DMS 273 (cell line): ENCODE measurements around the gene TM9SF3.
"Not testable (repeated sequence)": the region's sequence is repeated elsewhere in the genome, so short reads cannot be mapped to it uniquely, and the experiment has no call there.

ENCODE experiments used
- DNase-seq: peaks from one replicate; lab custom pipeline; 2025; ENCODE audit not compliant: unreplicated experiment; lab: John Stamatoyannopoulos, UW

TM9SF3 gene

DNA sequence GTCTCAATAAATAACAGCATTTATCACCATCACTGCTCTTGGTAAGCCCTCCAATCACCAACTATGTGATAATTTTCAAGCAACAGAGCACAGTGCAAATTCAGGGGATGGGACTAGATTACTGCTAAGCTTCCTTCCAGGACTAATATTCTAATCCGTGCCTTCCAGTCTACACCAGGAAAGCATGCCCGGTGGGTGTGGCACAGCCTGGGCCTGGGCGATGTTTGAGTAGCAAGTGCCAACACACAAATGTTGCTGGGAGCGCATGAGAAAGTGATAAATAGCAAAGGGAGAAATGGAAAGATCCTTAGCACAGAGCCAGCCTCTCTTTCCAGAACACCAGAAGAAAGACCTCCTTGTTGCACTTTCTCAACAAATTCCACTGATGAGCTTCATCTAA, 13.5 kb upstream of the TM9SF3 start:
- no peak for DNase-seq

DNA sequence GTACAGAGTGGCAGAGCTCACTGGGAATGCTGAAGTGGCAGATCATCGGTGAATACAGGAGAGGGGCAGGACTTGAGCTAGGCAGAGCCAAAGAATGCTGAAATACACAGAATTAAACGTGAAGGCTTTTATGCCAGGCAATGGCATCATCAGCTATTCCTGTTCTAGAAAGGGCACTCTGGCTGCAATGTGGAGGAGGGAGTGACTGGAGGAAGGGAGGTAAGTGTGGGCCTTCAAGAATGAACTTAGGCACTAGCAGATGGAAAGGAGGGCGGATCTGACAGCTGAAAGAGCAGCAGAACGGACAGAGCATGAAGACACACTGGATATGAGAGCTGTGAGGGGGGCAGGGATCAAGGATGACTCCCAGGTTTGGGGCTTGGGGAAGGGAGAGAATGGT, 12.0 kb upstream of the TM9SF3 start:
- no peak for DNase-seq

DNA sequence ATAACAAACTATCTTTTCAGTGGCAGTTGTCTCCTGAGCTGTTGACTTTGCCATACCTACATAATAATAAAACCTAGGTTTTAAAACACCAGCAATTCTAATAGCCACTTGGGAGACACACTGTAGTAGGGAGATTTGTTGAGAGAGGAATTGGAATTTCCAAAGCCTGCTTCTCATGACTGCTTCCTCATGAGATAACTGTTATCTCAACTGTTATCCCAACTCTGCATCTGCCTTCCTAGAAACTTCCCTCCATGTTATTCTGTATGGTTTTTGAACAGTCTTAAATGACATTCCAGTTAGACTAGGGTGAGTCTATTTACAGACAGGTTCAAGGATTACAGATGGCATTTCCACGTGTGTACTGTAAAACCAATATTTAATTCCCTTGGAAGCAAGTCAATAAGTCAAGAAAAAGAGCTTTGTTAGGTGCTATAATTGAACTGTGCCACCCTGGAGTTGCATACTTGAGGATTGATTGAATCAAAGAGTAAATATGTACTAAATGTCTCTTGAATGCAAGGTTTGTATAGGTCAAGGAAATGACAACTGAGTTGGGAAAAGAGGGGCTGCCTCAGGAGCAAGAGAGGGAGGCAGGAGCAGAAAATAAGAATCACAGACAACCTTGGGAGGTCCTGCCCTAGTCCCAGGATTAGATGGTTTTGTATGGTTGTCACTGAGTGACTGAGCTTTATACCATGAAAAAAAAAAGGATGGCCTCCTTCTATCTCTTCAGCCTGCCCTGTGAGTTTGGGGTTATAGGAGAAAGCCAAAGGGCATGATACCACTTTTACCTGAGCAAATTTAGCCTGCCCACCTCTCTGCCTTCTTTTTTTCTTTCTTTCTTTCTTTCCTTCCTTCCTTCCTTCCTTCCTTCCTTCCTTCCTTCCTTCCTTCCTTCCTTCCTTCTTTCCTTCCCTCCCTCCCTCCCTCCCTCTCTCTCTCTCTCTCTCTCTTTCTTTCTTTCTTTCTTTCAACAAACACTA, 9.9 kb upstream of the TM9SF3 start:
- no peak for DNase-seq

DNA sequence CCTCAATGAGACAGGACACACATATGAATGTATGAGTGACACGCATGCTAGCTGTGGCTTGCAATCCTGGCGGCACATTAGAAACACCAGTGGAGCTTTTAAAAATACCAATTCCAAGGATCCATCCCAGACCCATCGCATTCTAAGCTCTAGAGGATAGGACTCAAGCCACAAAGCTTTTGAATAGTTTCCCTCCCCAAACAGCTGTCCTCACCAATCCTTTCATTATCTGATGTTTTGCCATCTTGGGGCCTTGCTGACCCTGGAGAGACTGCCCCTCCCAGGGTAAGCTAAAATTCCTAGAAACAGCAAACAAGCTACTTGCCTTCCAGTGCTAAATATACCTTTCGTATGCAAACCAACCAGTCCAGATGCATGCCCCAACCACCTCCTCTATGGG, 8.9 kb upstream of the TM9SF3 start:
- DNase-seq, result no peak

DNA sequence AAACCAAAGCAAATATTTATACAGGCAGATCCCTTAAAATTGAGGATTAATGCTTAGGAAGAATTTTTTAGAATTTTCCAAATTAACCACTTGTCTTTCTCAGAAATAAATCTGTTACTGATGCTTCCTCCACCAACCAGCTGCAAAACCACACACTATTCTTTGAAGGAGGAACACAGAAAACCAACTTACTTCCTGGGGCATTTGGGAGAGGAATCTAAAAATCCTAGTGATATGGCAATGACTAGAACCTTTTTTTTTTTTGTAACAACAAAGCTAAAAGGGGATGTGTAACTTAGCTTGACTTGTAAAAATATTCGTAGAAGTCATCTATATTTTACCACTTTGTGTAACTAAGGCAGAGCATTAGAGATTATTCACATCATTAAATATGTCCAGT, 5.1 kb upstream of the TM9SF3 start:
- DNase-seq, result no peak

DNA sequence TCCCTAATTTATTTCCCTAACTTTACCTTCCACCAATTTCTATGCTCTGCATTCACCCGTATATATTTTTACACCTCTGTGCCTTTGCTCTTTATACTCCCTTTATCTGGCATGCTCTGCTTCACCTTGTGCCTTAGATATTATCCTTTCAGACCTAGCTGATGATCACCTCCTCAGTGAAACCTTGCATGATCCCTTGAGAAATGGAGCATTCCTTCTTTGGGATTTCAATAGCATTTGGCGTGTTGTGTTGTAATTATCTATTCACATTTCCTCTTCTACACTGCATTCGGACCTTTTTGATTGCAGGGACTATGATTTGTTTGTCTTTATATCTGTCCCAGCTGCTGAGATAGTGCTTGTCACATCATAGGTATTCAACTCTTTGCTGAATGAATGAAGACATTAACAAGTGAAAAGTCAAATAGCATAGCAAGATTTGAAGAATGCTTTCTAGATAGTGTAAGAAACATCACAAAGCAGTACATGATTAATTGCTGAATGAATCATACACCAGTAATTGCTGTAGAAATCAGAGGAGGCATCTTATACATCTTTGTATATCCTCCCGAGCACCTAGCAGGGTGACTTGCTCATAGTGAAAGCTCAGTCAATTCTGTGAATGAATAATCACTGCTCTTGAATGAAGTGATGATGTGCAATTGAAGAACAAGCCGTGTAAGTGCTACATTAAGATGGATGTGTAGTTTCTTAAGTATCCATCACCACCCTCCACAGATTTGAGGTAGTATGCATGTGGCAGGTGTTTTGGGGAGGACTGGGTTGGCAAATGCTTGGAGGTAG, 2.0 kb upstream of the TM9SF3 start:
- DNase-seq, result no peak

DNA sequence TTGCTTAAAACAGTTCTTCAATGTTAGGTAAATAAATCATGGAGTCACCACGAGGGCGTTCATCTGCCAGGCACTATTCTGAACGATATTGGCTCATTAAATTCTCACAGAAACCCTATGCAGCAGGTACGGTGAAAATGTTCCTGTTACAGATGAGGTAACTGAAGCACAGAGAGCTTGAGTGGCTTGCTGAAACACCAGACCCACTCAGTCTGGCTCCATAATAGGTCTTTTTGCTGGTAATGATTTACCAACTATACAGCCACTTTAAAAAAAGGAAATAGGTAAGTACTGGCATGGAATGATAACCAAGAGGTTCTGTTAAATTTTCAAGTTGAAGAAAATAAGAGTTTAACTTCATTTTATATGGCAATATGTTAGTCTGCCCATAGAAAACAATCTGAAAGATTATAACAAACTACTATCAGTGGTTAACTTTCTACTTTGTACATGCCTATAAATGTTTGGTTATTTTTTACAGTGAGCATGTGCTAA, 1.3 kb upstream of the TM9SF3 start:
- DNase-seq, result peak; percentile 46

DNA sequence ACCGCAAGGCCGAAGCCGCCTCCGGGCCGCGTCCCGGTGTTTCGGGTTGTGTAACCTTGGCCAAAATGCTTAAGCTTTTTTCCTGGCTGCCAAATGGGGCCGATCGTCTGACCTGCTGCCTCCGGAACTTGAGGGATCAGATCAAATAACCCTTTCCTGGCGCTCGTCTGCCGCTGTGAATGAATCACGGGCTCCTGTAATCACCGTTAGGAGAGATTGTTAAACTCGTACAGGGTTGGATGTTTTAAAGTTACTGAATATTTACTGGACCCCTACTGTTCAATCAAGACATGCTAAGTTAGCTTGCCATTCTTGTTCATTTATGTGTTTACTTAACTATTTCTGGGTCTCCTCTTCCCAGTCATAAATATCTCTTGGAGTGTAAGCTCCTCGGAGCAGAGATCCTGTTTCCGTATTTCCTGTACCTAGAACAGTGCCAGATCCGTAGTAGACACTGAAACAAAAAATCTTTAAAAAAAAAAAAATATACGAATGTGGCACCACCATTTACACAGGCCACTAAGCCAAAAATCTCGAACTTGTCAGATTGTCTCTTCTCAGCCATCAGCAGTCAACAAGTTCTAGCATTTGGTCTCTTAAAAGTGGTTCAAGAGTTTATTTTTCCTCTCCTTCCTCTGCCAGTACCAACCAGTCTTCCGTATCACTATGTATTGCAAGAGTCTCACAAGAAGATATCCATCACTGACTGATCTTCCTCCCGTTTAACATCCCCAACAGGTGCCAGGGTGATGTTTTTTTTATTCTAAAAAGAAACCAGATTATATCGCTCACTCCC, 650 bp upstream of the TM9SF3 start:
- peak; percentile 86 for DNase-seq

DNA sequence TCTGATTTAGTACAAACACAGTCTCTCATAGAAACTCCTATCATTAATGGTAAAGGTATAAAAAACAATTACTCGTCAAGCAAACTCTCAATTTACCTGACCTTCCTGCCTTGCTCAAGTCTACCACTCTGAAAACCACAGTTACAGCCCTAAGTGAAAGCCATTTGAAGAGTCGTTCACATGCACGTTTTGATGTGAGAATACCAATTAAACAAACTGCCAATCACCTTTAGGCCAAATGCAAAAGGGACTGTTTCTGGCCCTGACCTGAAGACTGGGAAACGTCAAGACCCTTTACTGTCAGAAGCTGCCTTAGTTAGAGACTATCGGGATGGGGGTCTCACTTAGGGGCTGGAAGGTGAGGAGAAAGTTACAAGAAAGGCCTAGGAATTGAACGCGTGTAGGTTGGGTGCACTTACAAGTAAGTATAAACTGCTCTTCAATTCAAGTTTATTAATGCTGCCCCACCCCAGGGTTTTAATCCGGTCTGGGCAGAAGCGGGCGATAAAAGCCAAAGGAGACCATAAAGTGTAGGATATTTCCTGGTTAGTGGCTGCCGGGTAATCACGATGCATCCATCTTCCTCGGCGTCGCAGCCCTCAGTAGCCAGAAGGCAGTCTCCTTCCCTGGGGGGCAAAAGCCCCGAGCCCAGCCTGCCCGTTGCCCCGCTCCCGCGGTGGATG, 935 bp downstream of the TM9SF3 start:
- peak; percentile 18 for DNase-seq

DNA sequence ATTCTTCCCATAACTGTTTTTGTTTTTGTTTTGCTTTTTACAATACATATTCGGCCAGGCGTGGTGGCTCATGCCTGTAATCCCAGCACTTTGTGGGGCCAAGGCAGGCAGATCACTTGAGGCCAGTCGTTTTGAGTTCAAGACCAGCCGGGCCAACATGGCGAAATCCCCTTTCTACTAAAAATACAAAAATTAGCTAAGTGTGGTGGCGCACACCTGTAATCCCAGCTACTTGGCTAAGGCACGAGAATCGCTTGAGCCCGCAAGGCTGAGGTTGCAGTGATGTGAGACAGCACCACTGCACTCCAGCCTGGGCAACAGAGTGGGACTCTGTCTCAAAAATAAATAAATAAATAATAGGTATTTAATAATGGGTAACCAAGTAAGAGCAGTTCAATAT, 2.3 kb downstream of the TM9SF3 start:
- DNase-seq, result no peak

DNA sequence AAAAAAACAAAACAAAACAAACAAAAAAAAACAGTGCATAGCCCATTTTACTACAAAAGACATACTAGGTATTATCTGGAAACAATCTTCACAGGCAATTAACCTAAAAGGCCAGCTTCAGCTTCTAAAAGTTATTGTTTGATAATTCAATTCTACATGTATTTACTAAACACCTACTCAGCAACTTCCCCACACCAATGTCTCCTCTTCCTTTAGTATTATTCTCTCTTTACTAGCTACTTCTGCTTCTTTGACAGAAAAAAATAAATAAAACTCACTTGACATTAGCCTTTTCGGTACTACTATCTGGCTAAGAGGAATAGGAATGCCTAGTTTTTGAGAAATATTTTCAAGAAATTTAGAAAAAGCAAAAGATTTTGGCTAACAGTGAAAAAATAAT, 2.8 kb downstream of the TM9SF3 start:
- no peak for DNase-seq

DNA sequence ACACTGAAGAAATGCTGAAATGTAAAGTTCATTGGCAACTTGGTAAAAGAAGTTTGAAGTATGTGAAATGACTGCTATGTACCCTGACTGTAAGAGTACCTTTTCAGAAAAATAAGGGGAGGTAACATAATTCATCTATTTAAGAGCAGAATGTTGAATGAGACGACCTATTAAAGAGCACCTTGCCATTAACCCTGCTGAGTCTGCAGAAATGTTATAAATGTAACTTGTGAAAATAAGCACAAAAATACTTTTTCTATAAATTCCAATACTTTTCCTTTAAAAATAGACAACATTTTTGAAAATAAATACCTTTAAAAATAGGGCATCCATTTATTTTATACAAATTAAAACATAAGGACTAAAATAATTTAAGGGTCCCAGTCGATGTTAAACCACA, 7.7 kb downstream of the TM9SF3 start:
- no peak for DNase-seq

DNA sequence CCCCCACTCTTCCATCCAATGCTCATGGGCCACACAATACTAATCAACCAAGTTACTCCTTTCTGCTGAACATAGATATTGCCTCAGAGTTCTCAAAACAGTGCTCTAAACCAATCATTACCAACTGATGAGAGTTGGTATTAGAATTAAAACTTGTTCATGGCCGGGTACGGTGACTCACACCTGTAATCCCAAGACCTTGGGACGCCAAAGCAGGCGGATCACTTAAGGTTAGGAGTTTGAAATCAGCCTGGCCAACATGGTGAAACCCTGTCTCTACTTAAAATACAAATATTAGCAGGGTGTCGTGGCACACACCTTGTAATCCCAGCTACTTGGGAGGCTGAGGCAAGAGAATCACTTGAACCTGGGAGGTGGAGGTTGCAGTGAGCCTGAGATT, 8.2 kb downstream of the TM9SF3 start:
- DNase-seq, result no peak

DNA sequence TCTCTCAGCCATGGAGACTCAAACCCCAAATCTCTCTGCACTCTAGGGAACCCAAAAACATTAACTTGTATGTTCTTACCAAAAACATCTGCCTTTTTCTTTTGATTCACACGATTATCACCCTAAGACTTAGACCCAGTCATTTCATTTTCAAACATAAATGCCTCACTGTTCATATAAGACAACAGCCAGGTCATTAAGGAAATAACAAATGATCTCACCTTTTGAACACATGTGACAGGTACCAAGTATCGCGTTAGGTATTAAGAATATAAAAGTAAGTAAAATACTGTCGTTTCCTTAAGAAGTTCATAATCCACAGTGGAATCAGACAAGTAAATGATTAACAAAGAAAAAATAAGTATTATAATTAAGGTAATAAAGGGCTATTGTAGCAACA, 8.8 kb downstream of the TM9SF3 start:
- no peak for DNase-seq

DNA sequence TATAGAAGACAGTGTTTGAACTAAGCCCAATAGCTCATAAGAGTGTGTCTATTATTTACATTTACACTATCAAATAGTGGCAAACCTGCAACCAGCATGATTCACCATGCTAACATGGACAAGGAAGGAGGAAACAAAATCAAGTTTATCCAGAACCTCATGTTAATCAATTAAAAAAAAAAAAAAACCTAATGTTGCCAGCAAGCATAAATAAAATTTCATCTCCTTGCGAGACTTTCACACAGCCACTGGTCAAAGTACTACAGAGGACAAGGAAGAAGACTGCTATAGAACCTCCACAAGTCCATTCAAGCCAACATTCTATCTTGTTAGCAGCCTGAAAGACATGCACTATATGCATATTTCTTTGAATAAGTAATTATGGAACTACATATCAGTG, 9.7 kb downstream of the TM9SF3 start:
- DNase-seq, result no peak

DNA sequence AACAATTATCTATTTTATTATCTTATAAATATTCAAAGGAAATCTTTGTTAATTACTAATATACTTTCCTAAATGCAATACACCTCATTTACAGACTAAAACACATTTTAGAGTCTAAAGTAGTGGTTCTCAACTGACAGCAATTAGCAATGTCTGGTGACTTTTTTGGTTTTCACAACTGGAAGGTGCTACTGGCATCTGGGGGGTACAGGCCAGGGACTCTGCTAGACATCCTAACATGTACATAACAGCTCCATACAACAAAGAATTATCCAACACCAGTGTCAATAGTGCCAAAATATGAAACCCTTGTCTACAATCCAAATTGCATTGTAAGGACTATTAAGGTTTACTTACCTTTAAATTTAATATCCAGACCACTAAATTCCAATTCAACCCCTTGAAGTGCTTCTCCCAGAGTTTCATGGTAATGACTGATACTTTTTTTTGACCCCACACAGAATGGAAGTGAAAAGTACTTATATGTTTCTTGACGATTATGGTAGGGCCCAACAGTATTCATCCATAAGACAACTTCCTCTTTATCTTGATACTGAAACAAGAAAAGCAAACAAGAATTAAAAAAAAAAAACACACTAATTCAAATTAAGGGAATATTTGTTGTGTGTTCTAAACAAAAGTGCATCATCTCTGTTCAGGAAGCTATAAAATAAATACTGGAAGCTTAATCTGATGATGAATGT, 10.4 kb downstream of the TM9SF3 start:
- no peak for DNase-seq

DNA sequence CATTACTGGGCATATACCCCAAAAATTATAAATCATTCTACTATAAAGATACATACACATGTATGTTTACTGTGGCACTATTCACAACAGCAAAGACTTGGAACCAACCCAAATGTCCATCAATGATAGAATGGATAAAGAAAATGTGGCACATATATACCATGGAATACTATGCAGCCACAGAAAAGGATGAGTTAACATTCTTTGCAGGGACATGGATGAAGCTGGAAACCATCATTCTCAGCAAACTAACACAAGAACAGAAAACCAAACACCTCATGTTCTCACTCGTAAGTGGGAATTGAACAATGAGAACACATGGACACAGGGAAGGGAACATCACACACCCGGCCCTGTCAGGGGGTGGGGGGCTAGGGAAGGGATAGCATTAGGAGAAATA, 12.2 kb downstream of the TM9SF3 start:
- not testable (repeated sequence) for DNase-seq

DNA sequence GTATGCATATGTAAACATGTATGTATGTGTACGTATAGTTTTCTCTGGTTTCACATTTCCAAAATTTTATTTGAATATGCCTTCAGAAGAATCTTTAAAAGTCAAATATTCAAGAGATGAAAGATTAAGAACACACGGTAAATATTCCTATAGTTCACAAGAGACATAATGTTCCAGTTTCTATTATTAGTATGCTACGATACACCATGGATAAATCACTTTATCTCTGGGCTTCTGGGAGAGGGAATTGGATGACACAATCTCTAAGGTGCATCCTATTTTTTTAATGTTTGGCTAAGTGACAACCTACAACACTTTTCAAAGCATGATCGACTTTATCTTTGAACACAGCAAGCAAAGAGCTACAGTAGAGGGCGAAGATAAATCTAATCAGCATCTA, 13.8 kb downstream of the TM9SF3 start:
- DNase-seq, result no peak

DNA sequence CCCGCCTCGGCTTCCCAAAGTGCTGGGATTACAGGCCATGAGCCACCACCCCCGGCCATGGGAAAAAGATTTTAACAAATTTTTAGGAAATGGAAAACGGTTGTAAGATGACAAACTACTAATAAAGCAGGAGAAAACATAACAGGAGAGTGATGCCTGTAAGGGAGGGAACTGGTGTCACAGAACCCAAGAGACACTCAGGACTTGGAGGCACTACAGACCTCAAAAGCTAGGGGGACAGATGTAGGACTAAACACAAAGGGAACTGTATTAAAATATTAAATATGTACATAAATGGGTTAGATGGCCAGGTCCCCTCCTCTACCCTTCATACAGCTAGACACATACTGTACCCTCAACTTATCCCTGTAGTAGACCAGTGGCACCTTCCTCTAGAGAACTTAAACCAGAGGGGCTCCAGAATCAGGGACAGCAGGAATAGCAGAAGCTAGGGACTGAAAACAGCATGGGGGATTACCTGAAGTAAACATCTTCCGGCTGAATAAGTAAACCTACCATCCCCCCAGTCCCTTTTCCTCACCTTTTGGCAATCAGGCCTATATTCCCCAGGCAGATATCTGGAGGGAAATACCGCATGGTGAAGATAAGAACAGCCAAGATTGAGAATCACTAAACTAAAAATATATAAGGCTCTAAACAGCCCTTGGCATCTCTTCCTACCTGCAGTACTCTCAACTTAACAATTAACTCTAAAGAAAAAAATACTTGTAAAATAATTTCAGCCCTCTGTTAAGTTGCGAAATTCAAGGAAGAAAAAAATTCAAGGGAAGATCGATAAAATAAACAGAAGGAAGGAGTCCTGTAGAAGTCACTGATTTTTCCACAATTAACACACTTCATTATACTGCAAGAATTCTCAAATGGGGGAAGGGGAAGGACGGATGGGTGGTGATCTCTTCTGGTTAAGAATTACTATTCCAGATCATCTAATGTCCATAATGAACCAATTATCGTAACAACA, 15.5 kb downstream of the TM9SF3 start:
- no peak for DNase-seq
